Kidney epithelial cell (primary cell): ENCODE results near the gene PARP15. TPM values are rescaled to one million over a fixed set of nuclear protein-coding genes. Genes with fewer than 3 reads are reported as not detected.
"Not testable (repeated sequence)": the region's sequence is repeated elsewhere in the genome, so short reads cannot be mapped to it uniquely, and the experiment has no call there.

ENCODE experiments used
- DNase-seq: peaks from one replicate; pipeline ENCODE4 v3.0.0-alpha.2; 2010; ENCODE audit warnings: low read depth
- H3K27me3 ChIP-seq: 2 replicates; pipeline ENCODE4 v1.6.0; 2011; ENCODE audit warnings: low read length; ENCODE audit not compliant: control insufficient read depth, insufficient read depth
- H3K36me3 ChIP-seq: 2 replicates; pipeline ENCODE4 v1.5.1; 2011; ENCODE audit warnings: low read length; ENCODE audit not compliant: control insufficient read depth, insufficient read depth
- H3K4me3 ChIP-seq: 2 replicates; pipeline ENCODE4 v1.5.1; 2011; ENCODE audit warnings: low read depth, mild to moderate bottlenecking, control low read depth, low read length
- total RNA-seq: library from RNA; depleted of rRNA; stranded (reverse); fragments of >200 nt; gene quantifications from 2 replicates; pipeline ENCODE4 v1.2.3, GENCODE V29; 2015
- TF ChIP-seq, protein P1 (sequence below): IDR thresholded peaks from 2 replicates; pipeline ENCODE4 v1.5.1; 2011; ENCODE audit warnings: mild to moderate bottlenecking, moderate library complexity, low read length, control low read depth, inconsistent platforms; ENCODE audit not compliant: insufficient read depth, poor library complexity, severe bottlenecking

Gene PARP15
- total RNA-seq, 1 donor from 2014 or later, result not detected

DNA sequence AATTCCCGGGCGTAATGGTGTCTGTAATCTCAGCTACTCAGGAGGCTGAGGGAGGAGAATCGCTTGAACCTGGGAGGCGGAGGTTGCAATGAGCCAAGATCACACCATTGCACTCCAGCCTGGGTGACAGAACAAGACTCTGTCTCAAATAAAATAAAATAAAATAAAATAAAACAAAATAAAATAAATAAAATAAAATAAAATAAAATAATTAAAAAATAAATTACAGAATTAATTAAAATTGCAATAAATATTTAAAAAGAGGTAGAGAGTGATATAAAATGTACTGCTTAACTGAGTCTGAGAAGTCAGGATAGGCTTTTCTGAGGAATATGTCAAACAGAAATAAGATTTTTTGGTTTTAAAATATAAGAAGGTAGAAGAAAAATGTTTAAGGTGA is 80.9 kb downstream of the PARP15 start:
- not testable (repeated sequence) for DNase-seq, H3K36me3 ChIP-seq, H3K27me3 ChIP-seq, H3K4me3 ChIP-seq

DNA sequence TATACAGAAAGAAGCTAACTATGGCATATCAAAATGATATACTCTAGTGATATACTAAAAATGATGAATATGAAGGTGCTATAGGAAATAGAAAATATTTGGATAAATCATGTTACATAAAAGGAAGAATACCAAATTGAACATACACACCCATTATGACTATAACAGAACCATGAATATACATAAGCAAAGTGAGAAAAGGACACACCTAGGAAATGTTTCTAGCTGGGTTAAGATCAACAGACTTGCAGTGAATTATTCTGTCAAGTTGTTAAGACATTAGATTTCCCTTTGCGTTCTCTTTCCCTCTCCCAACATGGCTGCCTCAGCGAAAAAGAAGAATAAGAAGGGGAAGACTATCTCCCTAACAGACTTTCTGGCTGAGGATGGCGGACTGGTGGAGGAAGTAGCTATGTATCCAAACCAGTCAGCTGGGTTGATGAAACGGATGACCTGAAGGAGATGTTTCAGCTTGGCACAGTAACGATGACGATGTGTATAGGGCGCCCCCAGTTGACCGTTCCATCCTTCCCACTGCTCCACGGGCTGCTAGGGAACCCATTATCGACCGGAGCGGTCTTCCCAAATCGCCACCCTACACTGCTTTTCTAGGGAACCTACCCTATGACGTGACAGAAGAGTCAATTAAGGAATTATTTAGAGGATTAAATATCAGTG is 83.0 kb downstream of the PARP15 start:
- DNase-seq, result no peak
- H3K27me3 ChIP-seq, result no peaks in the 10 kb centered on the region
- H3K4me3 ChIP-seq, result no peak overlapping the region
- TF ChIP-seq, protein P1, sequence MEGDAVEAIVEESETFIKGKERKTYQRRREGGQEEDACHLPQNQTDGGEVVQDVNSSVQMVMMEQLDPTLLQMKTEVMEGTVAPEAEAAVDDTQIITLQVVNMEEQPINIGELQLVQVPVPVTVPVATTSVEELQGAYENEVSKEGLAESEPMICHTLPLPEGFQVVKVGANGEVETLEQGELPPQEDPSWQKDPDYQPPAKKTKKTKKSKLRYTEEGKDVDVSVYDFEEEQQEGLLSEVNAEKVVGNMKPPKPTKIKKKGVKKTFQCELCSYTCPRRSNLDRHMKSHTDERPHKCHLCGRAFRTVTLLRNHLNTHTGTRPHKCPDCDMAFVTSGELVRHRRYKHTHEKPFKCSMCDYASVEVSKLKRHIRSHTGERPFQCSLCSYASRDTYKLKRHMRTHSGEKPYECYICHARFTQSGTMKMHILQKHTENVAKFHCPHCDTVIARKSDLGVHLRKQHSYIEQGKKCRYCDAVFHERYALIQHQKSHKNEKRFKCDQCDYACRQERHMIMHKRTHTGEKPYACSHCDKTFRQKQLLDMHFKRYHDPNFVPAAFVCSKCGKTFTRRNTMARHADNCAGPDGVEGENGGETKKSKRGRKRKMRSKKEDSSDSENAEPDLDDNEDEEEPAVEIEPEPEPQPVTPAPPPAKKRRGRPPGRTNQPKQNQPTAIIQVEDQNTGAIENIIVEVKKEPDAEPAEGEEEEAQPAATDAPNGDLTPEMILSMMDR, result no peak
- H3K36me3 ChIP-seq, result no peaks in the 10 kb centered on the region

DNA sequence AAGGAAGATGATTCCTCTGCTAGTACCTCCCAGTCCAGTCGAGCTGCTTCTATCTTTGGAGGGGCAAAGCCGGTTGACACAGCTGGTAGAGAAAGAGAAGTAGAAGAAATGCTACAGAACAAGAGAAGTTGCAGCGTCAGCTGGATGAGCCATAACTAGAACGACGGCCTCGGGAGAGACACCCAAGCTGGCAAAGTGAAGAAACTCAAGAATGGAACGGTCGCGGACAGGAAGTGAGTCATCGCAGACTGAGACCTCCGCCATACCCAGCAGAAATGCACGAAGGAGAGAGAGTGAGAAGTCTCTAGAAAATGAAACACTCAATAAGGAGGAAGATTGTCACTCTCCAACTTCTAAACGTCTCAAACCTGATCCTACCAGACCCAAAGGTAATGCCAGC is 84.2 kb downstream of the PARP15 start:
- DNase-seq, result no peak
- TF ChIP-seq, protein P1, result no peak
- H3K36me3 ChIP-seq, result no peaks in the 10 kb centered on the region
- no peaks in the 10 kb centered on the region for H3K27me3 ChIP-seq
- no peak overlapping the region for H3K4me3 ChIP-seq

DNA sequence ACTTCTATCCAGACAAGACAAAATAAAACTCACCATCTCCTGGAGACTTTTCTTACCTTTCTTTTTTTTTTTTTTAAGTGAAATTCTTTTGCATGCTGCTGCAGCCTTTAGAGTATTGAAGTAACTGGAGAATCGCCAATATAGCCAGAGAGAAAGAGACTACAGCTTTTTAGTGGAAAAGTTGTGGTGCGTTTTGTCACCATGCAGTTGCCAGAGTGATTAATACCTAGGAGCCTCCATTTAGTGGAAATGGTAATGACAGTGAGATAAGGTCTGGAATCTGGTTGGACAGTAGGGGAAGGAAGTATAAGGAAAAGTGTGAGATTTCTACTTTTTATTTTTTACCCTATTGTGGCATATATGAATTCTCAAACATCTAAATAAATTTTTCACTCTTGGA is 85.1 kb downstream of the PARP15 start:
- Histone ChIP-seq H3K36me3 (no peaks in the 10 kb centered on the region), H3K4me3 (no peak overlapping the region), H3K27me3 (no peaks in the 10 kb centered on the region)
- no peak for DNase-seq
- TF ChIP-seq, protein P1, result no peak

DNA sequence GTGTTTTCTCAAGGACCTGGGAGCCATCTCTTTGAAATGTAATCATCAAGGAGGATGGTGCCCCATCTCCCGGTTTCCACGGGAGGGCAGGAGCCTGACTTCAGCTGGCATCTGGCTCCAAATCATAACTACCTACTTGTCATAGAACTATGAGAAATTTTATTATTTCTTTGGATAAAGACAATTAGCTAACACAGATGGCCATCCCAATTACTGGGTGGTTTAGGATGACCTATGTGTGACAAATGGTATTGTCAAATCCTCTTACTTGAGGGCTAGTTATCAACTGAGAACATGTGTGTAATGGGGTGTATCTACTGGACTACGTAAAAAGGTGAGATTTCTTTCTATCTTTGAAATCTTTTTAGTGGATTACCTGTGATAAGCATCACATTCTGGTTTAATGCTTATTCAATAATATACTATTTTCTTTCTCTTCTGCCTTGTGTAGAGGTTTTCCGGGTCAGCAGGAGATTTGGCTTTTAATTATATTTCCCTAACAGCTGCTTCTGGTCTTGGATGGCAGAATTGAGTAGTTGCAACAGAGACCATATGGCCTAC is 87.9 kb downstream of the PARP15 start:
- H3K27me3 ChIP-seq, result no peaks in the 10 kb centered on the region
- TF ChIP-seq, protein P1, result no peak
- H3K4me3 ChIP-seq, result no peak overlapping the region
- no peak for DNase-seq
- no peaks in the 10 kb centered on the region for H3K36me3 ChIP-seq

DNA sequence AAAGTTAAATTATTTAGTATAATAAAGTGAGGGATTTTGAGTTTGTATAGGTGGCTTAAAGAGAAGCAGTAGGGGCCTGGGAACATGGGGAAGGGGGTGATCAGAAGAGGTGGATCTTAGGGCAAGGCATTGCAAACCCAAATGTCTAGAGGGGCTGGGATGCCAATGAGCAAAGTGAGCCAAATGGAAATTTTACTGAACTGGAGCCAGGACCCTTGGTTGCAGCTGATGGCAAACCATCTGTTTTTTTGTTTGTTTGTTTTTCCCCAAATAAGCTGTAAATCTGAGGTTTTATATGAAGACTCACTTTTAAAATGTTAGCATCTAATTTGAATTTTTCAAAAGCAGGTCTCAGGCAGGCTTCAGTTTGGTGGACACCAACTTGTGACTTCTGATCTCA is 88.4 kb downstream of the PARP15 start:
- TF ChIP-seq, protein P1, result no peak
- Histone ChIP-seq H3K36me3 (no peaks in the 10 kb centered on the region), H3K4me3 (no peak overlapping the region), H3K27me3 (no peaks in the 10 kb centered on the region)
- no peak for DNase-seq
